Cardiac muscle cell (in vitro differentiated cells and primary cell): ENCODE data around the gene MIER2. TPM values are rescaled to one million over a fixed set of nuclear protein-coding genes. Genes with fewer than 3 reads are reported as not detected.

Experiments
- polyA plus RNA-seq: library from polyadenylated mRNA; unstranded; fragments of >200 nt; fragmentation: Nextera tagmentation; extraction: Ambion mirVana; gene quantifications from 2 replicates; pipeline ENCODE4 v1.2.1, GENCODE V29; 2016
- total RNA-seq: library from RNA; depleted of rRNA; stranded (reverse); fragments of >200 nt; gene quantifications from 2 replicates; pipeline ENCODE4 v1.2.3, GENCODE V29; 2016

The MIER2 gene
- total and polyA plus RNA-seq, 2 experiments from 2014 or later = 32.7 to 47.8 TPM

Other genes starting within 250 kb of the MIER2 start
- not detected in 2 replicates for gene OR4F17, start 237.7 kb downstream of the MIER2 start, total RNA-seq
- gene OR4F17, start 237.7 kb downstream of the MIER2 start, polyA plus RNA-seq = 0.30 TPM in 1 of 2 replicates, not detected in the other
- gene PLPP2, start 53.4 kb downstream of the MIER2 start, total RNA-seq = 0.07 and 0.21 TPM in 2 replicates
- gene PLPP2, start 53.4 kb downstream of the MIER2 start, polyA plus RNA-seq = not detected in 2 replicates
- gene C2CD4C, start 64.4 kb upstream of the MIER2 start, total RNA-seq = 4.1 and 5.4 TPM in 2 replicates
- 3.0 and 3.4 TPM in 2 replicates for gene C2CD4C, start 64.4 kb upstream of the MIER2 start, polyA plus RNA-seq
- 33.6 and 56.9 TPM in 2 replicates for gene SHC2, start 116.2 kb upstream of the MIER2 start, total RNA-seq
- gene SHC2, start 116.2 kb upstream of the MIER2 start, polyA plus RNA-seq = 39.9 and 54.6 TPM in 2 replicates
- gene MADCAM1, start 151.7 kb upstream of the MIER2 start, total RNA-seq = 0.70 and 2.2 TPM in 2 replicates
- gene MADCAM1, start 151.7 kb upstream of the MIER2 start, polyA plus RNA-seq = 2.5 and 3.4 TPM in 2 replicates
- 67.1 and 71.1 TPM in 2 replicates for gene TPGS1, start 162.7 kb upstream of the MIER2 start, total RNA-seq
- 55.8 and 56.2 TPM in 2 replicates for gene TPGS1, start 162.7 kb upstream of the MIER2 start, polyA plus RNA-seq
- 205 and 247 TPM in 2 replicates for gene CDC34, start 187.0 kb upstream of the MIER2 start, total RNA-seq
- 205 and 207 TPM in 2 replicates for gene CDC34, start 187.0 kb upstream of the MIER2 start, polyA plus RNA-seq
- gene GZMM, start 199.3 kb upstream of the MIER2 start, total RNA-seq = not detected in 2 replicates
- gene GZMM, start 199.3 kb upstream of the MIER2 start, polyA plus RNA-seq = 0.39 TPM in 1 of 2 replicates, not detected in the other
- 826 and 1,015 TPM in 2 replicates for gene BSG, start 227.8 kb upstream of the MIER2 start, total RNA-seq
- gene BSG, start 227.8 kb upstream of the MIER2 start, polyA plus RNA-seq = 976 and 1,204 TPM in 2 replicates
- gene HCN2, start 245.1 kb upstream of the MIER2 start, total RNA-seq = 1.0 and 2.3 TPM in 2 replicates
- gene HCN2, start 245.1 kb upstream of the MIER2 start, polyA plus RNA-seq = 0.34 and 0.46 TPM in 2 replicates